HG03135 (cell line): ENCODE results near the gene GARIN1A.
"Not testable (repeated sequence)": the region's sequence is repeated elsewhere in the genome, so short reads cannot be mapped to it uniquely, and the experiment has no call there.

Experiments used
- ATAC-seq: cut with Tn5 transposase; IDR thresholded peaks from one replicate; pipeline ENCODE4 v1.9.1; 2021; ENCODE audit warnings: mild to moderate bottlenecking, moderate library complexity; ENCODE audit not compliant: unreplicated experiment

GARIN1A gene

DNA sequence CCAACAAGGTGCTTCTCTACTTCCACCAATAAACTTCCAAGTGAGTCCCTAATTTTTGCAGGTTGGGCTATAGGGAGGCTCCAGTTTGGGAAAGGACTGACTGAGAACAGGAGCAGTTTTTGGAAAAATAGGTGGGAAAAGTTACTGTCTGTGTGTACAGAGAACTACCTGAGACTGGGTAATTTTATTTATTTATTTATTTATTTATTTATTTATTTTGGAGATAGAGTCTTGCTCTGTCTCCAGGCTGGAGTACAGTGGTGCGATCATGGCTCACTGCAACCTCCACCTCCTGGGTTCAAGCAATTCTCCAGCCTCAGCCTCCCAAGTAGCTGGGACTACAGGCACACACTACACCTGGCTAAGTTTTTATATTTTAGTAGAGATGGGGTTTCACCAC lies 11.2 kb downstream of the GARIN1A start:
- not testable (repeated sequence) for ATAC-seq

DNA sequence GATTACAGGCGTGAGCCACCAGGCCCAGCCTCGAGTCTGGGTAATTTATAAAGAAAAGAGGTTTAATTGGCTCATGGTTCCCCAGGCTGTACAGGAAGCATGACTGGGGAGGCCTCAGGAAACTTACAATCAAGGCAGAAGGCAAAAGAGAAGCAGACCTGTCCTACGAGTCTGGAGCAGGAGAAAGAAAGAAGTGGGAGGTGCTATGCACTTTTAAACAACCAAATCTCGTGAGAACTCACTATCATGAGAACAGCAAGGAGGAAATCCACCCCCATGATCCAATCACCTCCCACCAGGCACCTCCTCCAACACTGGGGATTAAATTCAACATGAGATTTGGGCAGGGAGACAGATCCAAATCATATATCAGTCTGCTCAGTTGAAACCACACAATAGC lies 11.6 kb downstream of the GARIN1A start:
- not testable (repeated sequence) for ATAC-seq

DNA sequence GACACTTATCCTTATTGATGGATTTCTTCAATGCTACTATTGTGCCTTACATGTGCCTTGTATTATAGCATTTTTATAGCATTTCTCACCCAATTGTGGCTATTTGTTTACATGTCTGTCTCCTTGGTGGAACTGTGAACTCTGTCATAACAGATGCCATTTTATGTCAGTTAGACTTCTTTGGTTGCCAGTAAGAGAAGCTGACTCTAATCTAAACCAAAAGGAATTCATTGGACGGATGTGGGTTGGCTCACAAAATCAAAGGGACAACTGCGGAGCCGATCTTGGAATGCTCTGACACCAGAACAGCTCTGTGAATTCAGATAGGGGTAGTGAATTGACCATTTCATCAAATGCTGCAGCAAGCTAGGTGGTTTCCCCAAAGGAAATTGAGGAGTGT lies 15.0 kb downstream of the GARIN1A start:
- no peak for ATAC-seq

DNA sequence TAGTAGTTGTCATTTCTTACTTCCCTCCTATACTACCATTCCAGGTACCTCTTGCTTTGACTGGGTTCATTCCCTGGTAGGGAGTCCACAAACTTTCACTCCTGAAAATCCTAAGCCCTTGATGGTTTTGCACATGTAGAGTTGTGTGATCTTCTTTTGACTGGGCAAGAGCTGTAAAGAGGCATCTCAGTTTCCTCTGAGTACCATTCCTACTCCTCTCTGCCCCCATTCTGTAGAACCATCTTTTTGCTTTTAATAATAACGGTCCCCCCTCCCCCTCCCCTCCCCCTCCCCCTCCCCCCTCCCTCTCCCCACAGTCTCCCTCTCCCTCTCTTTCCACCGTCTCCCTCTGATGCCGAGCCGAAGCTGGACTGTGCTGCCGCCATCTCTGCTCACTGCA lies 16.4 kb downstream of the GARIN1A start:
- ATAC-seq = no peak

DNA sequence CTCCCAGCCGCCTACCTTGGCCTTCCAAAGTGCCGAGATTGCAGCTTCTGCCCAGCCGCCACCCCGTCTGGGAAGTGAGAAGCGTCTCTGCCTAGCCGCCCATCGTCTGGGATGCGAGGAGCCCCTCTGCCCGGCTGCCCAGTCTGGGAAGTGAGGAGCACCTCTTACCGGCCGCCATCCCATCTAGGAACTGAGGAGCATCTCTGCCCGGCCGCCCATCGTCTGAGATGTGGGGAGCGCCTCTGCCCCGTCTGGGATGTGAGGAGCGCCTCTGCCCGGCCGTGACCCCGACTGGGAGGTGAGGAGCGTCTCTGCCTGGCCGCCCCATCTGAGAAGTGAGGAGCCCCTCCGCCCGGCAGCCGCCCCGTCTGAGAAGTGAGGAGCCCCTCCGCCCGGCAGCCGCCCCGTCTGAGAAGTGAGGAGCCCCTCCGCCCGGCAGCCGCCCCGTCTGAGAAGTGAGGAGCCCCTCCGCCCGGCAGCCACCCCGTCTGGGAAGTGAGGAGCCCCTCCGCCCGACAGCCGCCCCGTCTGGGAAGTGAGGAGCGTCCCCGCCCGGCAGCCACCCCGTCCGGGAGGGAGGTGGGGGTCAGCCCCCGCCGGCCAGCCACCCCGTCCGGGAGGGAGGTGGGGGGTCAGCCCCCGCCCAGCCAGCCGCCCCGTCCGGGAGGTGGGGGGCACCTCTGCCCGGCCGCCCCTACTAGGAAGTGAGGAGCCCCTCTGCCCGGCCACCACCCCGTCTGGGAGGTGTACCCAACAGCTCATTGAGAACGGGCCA lies 17.3 kb downstream of the GARIN1A start:
- ATAC-seq = not testable (repeated sequence)

DNA sequence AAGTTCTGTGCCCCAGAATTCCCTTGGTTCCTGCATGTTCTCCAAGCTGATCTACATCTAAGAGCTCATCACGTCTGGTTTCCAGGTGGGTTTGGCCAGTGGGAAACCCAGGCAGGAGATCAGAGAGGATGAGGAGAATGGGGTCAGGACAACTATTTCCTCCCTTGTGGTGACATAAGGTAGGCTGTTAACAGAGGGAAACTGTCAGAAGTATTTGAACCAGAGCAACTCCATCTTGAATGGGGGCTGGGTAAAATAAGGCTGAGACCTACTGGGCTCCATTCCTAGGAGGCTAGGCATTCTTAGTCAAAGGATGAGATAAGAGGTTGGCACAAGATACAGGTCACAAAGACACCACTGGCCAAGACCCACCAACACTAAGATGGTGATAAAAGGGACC lies 19.1 kb downstream of the GARIN1A start:
- ATAC-seq = no peak

DNA sequence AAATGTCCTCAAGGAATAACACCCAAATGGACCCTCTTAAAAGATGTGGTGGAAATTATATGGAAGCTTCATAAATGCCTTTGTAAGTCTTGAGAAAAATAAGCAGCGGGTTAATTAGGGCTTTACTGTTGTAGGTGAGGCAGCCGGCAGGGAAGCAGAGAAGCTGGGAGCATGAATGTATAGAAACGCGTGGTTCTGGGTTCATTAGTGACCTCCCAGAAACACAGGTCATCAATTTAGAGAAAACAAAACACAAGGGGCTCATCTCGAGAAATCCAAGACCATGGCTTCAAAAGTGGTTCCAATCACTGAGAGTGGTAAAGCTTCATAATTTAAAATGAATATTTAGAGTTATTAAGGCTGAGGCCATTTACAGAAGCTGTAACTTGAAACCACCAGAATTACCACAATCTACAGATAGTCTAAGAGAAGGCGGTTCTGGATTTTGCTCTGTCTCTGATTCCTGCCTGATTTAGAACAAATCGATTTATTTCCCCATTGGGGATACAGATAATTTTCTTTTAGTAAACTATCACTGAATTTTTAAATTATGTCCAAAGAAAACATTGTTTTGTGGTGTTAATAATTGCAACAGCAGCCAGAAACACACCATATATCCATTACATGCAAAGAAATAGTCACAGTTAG lies 20.7 kb downstream of the GARIN1A start:
- no peak for ATAC-seq

DNA sequence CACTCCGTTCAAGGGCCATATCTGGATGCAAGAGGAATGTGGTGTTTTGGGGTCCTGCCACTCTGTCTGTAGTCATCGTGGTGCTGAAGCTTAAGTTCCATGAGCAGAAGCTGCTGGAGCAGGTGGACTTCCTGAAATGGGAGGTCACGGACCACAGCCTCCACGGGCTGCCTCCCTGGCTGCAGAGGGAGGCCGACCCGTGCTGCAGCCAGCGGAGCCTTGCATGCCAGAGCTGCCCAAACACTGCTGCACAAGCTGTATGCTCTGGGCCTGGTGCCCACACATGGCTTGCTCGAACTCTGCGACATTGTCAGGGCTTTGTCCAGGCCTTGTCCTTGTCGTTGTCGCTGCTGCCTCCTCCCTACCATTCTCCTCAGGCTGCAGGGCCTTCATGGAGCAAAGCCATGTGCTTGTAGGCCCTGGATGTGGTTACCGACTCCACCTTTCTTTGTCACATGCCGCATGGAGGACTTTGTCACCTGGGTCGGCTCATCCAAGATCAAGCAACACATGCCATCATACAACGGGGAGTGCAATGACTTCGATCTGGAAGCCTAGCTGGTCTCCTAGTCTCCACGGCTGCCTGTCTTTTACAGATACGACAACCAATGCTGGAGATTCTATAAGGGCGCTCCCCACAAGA lies 21.4 kb downstream of the GARIN1A start:
- no peak for ATAC-seq

DNA sequence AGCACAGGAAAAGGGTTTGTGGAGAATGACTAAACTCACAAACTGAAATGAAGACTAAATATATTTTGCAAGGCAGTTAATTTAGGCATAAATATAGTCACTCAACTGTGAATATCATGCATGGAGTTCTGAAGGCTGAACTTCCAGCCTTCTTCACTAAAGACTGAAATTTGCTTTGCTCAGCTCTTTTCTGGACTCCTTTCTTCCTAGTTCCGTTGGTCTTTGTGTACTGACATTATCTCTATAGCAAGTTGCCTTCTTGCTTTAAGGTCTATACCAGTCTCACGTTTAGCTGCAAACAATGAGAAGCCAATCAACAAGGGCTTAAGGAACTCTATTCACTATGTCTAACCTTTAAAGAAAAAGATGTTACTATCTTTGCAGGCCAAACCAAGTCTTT lies 22.6 kb downstream of the GARIN1A start:
- ATAC-seq = no peak

DNA sequence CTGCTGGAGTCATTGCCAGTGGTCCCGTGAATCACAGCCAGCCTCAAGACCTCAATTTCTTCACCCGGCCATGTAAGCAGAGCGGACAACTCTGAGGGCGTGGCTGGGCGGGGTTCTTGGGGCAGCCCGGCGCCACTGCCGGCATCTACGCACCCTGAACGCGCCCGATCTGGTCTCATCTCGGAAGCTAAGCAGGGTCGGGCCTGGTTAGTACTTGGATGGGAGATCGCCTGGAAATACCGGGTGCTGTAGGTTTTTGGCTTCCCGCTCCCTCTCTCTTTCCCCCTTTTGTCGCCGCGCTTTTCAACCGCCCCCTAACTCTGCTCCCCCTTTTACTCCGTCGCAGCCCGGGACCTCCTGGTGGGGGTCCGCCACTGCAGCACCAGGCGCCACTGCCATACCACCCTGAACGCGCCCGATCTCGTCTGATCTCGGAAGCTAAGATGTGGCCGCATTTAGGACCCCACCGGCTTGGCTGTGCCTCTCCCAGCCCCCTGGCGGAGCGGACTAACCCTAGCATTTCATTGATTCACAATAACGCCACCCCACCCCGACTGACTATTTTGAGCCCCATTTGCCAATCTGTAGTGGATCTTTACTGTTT lies 25.3 kb downstream of the GARIN1A start:
- no peak for ATAC-seq

DNA sequence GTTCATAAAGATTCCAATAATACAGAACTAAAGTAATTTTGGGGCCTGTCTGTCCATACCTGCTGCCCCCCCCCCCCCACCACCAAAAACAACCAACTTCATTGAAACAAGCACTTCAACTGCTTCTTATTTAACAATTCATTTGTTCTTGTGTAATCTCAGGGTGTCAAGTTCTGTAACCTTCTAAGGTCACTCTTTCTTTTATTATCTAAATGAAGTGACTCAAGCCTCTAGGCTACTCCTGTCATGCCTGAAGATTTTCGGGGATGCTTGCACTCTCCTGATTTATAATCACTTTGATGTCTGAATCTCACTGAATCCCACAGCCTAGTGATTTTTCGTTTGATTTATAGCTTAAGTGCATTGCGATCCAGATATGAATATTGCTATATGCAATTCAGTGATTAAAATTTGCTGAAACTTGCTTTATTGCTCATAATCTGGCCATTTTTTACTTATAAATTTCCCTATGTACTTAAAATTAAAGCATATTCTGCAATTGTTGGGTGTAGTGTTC lies 27.2 kb downstream of the GARIN1A start:
- no peak for ATAC-seq

DNA sequence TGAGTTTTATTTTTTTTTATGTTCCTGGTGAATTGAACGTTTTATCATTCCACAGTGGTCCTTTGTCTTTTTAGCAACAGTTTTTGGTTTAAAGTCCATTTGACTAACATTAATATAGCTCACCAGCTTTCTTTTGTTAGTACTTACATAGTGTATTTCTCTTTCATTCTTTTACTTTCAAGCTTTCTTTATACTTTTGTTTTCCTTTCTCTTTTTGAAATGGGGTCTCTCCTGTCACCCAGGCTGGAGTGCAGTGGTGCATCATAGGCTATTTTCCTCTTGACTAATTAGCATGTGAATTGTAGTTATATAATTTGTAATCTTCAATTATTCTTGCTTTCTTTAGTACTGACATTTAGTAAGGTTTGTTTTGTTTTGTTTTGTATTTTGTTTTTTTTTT lies 27.8 kb downstream of the GARIN1A start:
- ATAC-seq = no peak

DNA sequence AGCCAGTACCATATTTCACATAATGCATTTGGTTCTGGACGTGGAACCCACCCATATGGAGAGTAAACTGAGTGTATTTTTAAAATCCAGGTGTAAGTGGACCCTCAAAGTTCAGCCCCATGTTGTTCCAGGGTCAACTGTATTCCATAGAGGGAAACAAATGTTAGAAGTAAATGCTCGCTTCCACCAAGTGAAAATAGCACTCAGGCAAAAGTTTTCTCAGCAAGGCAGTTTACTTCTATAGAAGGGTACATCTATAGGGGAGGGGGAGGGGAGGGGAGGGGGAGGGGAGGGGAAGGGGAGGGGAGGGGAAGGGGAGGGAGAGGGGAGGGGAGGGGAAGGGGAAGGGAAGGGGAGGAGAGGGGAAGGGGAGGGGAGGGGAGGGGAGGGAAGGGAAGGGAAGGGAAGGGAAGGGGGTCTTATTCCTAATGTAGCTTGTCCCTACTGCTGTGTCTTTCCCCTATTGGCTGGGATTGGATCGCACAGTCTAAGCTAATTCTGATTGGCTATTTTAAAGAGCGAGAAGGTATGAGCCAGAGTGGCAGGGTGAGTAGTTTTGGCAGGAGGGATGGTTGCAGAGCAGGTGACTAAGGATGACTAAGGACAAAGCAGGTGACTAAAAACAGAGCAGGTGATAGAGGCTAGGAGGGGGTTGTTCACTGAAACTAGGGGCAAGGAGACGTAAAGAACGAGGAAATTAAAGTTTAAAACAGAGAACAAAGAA lies 29.1 kb downstream of the GARIN1A start:
- ATAC-seq = no peak

DNA sequence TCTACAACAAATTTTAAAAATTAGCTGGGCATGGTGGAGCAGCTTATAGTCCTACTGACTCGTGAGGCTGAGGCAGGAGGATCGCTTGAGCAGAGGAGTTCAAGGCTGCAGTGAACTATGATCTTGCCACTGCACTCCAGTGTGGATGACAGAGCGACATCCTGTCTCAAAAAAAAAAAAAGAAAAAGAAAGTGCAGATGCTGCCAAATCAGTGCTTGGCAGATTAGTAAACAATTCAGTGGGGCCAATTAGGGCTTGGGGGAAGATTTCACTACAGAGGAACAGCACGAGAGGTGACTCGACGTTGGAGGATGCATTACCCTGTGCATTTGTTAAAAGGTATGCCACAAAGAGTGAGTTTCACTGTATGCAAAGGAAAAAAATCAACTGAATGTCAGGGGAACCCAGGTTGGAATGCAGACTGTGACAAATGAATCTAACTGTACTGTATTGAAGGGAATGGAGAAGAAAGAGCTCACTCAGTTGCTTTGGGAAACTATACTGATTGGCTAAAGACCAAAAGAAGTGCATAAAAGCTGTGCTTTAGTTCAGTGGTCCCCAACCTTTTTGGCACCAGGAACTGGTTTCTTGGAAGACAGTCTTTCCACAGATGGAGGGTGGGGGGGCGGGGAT lies 31.6 kb downstream of the GARIN1A start:
- no peak for ATAC-seq

DNA sequence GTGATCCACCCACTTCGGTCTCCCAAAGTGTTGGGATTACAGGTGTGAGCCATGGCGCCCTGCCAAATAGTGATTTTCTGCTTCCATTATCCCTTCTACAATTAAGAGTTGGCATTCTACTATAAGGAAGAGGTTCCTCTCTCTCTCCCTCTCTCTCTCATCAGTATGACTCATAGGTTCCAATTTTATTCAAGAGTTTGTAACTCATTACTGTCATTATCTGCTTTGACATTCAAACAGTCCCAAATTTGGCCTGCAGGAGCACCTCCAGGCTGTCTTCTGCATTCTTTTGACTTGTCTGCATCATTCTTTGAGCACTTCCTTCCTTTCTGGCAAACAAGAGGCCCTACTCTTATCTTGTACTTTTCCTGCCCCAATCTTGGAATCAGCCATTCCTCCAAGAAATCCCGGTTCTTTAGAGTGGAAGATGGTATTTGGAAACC lies 33.8 kb downstream of the GARIN1A start:
- ATAC-seq = no peak

DNA sequence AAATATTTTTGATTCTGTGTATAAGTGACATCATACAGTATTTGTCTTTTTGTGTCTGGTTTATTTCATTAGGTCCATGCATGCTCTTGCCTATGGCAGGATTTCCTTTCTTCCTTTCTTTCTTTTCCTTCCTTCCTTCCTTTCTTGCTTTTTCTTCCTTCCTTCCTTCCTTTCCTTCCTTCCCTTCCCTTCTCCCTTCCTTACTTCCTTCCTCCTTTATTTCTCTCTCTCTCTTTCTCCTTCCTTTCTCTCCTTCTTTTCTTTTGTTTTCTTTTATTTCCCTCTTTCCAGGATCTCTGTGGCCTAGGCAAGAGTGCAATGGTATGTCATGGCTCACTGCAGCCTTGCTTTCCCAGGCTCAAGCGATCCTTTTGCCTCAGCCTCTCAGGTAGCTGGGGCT lies 35.7 kb downstream of the GARIN1A start:
- ATAC-seq = no peak

DNA sequence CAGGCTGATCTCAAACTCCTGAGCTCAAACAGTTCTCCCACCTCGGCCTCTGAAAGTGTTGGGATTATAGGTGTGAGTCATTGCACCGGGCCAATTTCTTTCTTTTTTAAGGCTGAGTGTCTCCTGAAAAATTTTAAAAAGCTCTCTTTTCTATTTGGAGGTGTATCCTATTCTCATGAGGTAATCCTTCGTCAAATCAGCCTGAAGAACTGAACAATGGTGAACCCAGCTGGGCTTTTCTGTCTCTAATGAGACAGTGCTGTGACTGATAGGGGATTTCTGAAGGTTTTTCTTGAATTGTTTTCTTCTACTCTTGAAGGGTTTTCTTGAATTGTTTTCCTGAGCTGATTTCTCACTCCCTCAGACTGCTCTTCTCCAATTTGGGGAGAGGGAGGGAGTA lies 36.1 kb downstream of the GARIN1A start:
- no peak for ATAC-seq

DNA sequence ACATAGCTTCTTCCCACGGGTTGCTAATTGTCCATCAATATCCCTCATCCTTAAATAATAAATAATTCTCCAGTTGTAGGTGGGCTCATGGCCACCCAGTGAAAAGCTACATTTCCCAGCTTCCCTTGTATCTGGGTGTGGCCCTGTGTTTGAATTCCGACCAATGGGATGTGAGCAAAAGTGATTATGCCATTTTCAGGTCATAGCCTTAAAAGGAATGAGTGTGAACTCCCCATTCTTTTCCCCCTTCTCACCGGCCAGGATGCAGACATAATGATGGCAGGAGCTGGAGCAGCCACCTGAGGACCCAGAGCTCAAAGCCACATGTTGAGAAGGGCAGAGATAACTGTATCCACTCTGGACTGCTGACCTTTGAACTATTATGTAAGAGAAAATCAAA lies 36.7 kb downstream of the GARIN1A start:
- ATAC-seq = no peak

DNA sequence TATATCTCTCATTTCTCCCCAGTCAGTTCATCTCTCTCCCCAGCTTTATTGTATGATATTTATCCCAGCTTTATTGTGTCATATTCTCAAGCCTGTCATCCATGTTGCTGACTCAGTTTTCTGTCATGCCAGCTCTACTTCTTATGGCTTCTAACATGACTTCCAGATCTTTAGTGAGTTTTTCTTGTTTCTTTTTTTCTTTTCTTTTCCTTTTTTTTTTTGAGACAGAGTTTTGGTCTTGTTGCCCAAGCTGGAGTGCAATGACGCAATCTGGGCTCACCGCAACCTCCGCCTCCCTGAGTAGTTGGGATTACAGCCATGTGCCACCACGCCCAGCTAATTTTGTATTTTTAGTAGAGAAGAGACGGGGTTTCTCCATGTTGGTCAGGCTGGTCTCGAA lies 38.4 kb downstream of the GARIN1A start:
- no peak for ATAC-seq

DNA sequence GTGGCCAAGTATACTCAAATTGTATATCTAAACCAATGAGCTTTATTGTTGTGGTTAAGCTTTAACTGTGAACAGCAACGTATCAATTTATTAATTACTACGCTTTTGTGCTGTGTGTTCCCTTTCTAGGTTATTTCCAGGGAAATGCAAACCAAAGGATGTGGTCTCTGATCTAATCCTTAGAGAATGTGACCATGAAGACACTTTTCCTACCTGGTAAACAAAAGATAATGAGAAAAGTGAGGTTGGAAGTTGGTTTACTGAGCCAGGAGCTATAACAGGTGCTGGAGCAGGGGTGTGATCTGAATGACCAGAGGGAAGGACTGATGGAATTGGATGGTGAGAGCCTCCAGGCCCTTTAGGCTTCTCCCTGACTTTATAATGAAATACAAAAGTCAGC lies 41.7 kb downstream of the GARIN1A start:
- no peak for ATAC-seq
